ENCODE results near the gene ZNF407.

ZNF407 gene

GRCh38 chr18:75072672-75073371 lies 475.2 kb downstream of the ZNF407 start:
- TF ChIP-seq GATA3 (IDR thresholded peaks at IDR 0.05; ENCODE audit: low read depth, low read length) (no peak), GATA2 (IDR thresholded peaks at IDR 0.05; ENCODE audit: low read depth, low read length) (no peak)

GRCh38 chr18:75073654-75074053 lies 476.0 kb downstream of the ZNF407 start:
- TF ChIP-seq GATA2 (IDR thresholded peaks at IDR 0.05; ENCODE audit: low read depth, low read length), result no peak
- TF ChIP-seq GATA3 (IDR thresholded peaks at IDR 0.05; ENCODE audit: low read depth, low read length), result no peak

- no peak for TF ChIP-seq GATA2 (IDR thresholded peaks at IDR 0.05; ENCODE audit: low read depth, low read length)
- no peak for TF ChIP-seq GATA3 (IDR thresholded peaks at IDR 0.05; ENCODE audit: low read depth, low read length)
These were observed 476.7 kb downstream of the ZNF407 start for GRCh38 chr18:75074196-75075015.

- TF ChIP-seq GATA2 (IDR thresholded peaks at IDR 0.05; ENCODE audit: low read depth, low read length), result no peak
These were observed 477.3 kb downstream of the ZNF407 start for GRCh38 chr18:75075016-75075305.

- no peak for TF ChIP-seq GATA2 (IDR thresholded peaks at IDR 0.05; ENCODE audit: low read depth, low read length)
- no peak for TF ChIP-seq GATA3 (IDR thresholded peaks at IDR 0.05; ENCODE audit: low read depth, low read length)
These were observed 477.8 kb downstream of the ZNF407 start for GRCh38 chr18:75075429-75075841.

GRCh38 chr18:75076286-75076685 lies 478.6 kb downstream of the ZNF407 start:
- no peak for TF ChIP-seq GATA3 (IDR thresholded peaks at IDR 0.05; ENCODE audit: low read depth, low read length)
- no peak for TF ChIP-seq GATA2 (IDR thresholded peaks at IDR 0.05; ENCODE audit: low read depth, low read length)

- TF ChIP-seq GATA3 (IDR thresholded peaks at IDR 0.05; ENCODE audit: low read depth, low read length) (no peak), GATA2 (IDR thresholded peaks at IDR 0.05; ENCODE audit: low read depth, low read length) (no peak)
These were observed 483.8 kb downstream of the ZNF407 start for GRCh38 chr18:75081486-75081885.

GRCh38 chr18:75083131-75083530 lies 485.5 kb downstream of the ZNF407 start:
- TF ChIP-seq GATA3 (IDR thresholded peaks at IDR 0.05; ENCODE audit: low read depth, low read length) (no peak), GATA2 (IDR thresholded peaks at IDR 0.05; ENCODE audit: low read depth, low read length) (no peak)

GRCh38 chr18:75083761-75084160 lies 486.1 kb downstream of the ZNF407 start:
- TF ChIP-seq GATA2 (IDR thresholded peaks at IDR 0.05; ENCODE audit: low read depth, low read length) (no peak), GATA3 (IDR thresholded peaks at IDR 0.05; ENCODE audit: low read depth, low read length) (no peak)

GRCh38 chr18:75086494-75087034 lies 488.9 kb downstream of the ZNF407 start:
- no peak for TF ChIP-seq GATA2 (IDR thresholded peaks at IDR 0.05; ENCODE audit: low read depth, low read length)
- no peak for TF ChIP-seq GATA3 (IDR thresholded peaks at IDR 0.05; ENCODE audit: low read depth, low read length)

- no peak for TF ChIP-seq GATA2 (IDR thresholded peaks at IDR 0.05; ENCODE audit: low read depth, low read length)
- no peak for TF ChIP-seq GATA3 (IDR thresholded peaks at IDR 0.05; ENCODE audit: low read depth, low read length)
These were observed 489.7 kb downstream of the ZNF407 start for GRCh38 chr18:75087119-75088020.

- no peak for TF ChIP-seq GATA2 (IDR thresholded peaks at IDR 0.05; ENCODE audit: low read depth, low read length)
- no peak for TF ChIP-seq GATA3 (IDR thresholded peaks at IDR 0.05; ENCODE audit: low read depth, low read length)
These were observed 490.4 kb downstream of the ZNF407 start for GRCh38 chr18:75088021-75088506.

- TF ChIP-seq GATA3 (IDR thresholded peaks at IDR 0.05; ENCODE audit: low read depth, low read length) (no peak), GATA2 (IDR thresholded peaks at IDR 0.05; ENCODE audit: low read depth, low read length) (no peak)
These were observed 491.0 kb downstream of the ZNF407 start for GRCh38 chr18:75088622-75089211.

All from SH-SY5Y (cell line).